DOHH2 (cell line): ENCODE measurements around the gene C2CD2L.

Experiments
- EZH2phosphoT487 ChIP-seq: fragments of 200-600 bp; sonication (generic); IDR thresholded peaks from 2 replicates; pipeline ENCODE4 v1.6.1; 2017; ENCODE audit warnings: borderline replicate concordance, mild to moderate bottlenecking, antibody characterized with exemption, low read length, moderate library complexity, mixed read lengths
- TF ChIP-seq, protein P1 (sequence below): fragments of 200-600 bp; sonication (generic); IDR thresholded peaks from one replicate; pipeline ENCODE4 v1.5.1; 2014; ENCODE audit warnings: antibody characterized with exemption, mild to moderate bottlenecking, low read depth, low read length; ENCODE audit not compliant: poor library complexity, severe bottlenecking

DNA sequence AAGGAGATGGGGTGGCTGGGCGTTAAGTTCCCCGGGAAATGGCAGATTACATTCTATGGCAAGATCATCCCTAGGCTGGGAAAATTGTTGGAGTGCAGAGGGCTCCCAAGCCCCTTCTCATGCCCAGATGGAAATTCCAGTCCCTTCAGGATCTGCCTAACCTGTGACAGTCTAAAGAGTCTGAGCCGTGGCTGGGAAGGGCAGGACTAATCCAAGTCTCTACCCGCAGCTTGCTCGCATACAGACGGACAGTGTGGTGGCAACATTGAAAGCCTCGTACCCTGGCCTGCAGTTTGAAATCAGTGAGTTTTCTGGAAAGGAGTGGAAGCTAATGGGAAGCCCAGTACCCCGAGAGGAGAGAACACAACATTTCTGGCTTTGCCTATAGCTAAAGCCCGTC lies 18.7 kb upstream of the C2CD2L start:
- TF ChIP-seq, protein P1, sequence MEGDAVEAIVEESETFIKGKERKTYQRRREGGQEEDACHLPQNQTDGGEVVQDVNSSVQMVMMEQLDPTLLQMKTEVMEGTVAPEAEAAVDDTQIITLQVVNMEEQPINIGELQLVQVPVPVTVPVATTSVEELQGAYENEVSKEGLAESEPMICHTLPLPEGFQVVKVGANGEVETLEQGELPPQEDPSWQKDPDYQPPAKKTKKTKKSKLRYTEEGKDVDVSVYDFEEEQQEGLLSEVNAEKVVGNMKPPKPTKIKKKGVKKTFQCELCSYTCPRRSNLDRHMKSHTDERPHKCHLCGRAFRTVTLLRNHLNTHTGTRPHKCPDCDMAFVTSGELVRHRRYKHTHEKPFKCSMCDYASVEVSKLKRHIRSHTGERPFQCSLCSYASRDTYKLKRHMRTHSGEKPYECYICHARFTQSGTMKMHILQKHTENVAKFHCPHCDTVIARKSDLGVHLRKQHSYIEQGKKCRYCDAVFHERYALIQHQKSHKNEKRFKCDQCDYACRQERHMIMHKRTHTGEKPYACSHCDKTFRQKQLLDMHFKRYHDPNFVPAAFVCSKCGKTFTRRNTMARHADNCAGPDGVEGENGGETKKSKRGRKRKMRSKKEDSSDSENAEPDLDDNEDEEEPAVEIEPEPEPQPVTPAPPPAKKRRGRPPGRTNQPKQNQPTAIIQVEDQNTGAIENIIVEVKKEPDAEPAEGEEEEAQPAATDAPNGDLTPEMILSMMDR, result no peak
- TF ChIP-seq EZH2phosphoT487, result no peak
